HG02973 (cell line): ENCODE results near the gene S100A8.

ENCODE experiments used
- ATAC-seq: cut with Tn5 transposase; IDR thresholded peaks from one replicate; pipeline ENCODE4 v1.9.1; 2021; ENCODE audit warnings: moderate library complexity; ENCODE audit not compliant: unreplicated experiment

The S100A8 gene

GRCh38 chr1:153393926-153394325 is 3.1 kb upstream of the S100A8 start:
- ATAC-seq: no peak

DNA sequence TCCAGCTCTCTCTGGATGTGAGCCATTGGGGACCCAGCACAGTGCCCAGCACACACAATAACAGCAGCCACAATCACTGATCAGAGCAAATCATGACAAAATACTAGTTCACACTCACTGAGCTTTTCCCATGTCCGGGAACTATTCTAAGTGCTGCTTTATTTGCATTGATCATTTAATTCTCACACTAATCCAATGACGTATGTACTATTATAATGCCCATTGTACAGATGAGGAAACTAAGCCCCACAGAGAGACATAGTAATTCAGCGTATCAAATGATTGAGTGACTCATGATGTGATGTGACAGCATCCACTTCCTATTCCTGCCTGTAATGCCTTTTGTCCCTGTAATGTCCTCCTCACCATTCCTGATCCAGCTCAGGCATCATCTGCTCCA is 1.9 kb upstream of the S100A8 start:
- ATAC-seq: no peak

DNA sequence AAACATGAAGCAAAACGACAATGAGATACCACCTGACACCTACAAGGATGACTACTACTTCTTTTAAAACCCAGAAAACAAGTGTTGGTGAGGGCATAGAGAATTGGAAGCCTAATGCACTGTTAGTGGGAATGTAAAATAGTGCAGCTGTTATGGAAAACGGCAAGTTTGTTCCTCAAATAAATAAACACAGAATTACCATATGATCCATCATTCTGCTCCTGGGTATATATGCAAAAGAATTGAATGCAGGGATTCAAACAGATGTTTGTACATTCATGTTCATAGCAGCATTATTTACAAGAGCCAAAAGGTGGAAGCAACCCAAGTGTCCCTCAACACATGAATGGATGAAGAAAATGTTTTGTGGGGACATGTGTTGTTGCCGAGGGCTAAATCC is 1.4 kb upstream of the S100A8 start:
- no peak for ATAC-seq

GRCh38 chr1:153389973-153390879 is 647 bp downstream of the S100A8 start:
- no peak for ATAC-seq

DNA sequence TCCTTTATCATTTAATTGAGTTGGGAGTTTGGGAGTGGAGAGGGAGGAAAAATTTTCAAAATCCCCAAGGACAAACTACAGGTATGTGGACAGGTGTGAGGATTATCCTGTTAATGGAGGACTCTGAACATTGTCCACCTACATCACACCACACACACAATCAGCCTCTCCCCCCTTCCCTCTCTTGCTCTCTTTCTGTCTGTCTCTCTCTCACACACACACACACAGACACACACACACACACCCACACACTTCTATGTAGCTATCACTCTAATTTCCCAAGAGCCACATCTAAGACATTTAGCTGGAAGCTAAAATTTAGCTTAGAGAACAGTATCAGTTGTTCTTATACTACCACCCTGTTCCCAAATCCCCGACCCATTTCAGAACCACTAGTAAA is 1.5 kb downstream of the S100A8 start:
- no peak for ATAC-seq

DNA sequence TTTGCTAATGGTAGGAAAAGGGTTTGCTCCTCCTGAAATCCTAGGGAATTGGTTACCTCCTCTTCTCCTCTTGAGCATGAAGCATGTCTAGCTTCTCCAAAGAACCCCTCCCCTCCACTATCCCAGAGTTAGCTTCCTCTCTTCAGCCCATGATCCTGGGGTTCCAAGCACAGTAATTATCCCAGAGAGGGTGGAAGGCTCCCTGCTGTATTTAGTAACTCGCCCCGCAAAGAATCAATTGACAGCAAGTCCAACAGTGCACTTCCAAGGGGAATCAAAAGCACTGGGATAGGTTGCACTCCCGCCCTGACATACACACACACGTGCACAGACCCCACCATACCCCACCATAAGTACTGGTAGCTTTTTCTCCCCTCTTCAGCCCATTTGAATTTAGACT is 3.1 kb downstream of the S100A8 start:
- no peak for ATAC-seq

- no peak for ATAC-seq
These were observed 3.9 kb downstream of the S100A8 start for GRCh38 chr1:153387001-153387400.

- no peak for ATAC-seq
These were observed 4.4 kb downstream of the S100A8 start for GRCh38 chr1:153386500-153386901.

DNA sequence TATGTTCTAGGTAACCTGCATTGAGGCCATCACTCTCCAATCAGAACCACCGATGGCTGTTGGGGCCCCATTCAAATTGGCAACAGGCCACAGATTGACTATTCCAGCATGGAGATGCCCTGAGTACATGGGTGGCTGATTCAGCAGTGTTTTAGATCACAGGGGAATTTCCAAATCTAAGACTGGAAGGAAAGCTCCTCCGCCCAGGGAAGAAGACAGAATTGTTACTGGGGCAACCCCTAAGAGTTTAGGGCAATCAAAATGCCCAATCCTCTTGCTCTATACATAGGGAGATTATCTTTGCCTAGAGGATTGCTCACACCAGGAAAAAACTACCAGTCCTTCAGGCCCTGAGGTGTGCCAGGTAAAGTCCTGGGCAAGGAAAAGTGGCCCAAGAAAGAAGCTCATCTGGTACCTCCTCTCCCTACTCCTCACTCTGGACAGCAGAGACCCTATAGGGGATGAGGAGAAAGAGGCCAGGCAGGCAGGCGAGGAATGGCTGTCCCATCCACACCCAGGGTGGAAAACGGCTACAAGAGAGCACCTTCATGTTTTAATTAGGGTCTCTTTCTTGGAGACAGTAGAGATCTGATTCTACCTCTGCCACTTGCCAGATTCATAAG is 5.8 kb downstream of the S100A8 start:
- ATAC-seq: no peak

GRCh38 chr1:153380711-153381110 is 10.2 kb downstream of the S100A8 start:
- no peak for ATAC-seq

GRCh38 chr1:153379591-153379990 is 11.3 kb downstream of the S100A8 start:
- ATAC-seq: no peak

DNA sequence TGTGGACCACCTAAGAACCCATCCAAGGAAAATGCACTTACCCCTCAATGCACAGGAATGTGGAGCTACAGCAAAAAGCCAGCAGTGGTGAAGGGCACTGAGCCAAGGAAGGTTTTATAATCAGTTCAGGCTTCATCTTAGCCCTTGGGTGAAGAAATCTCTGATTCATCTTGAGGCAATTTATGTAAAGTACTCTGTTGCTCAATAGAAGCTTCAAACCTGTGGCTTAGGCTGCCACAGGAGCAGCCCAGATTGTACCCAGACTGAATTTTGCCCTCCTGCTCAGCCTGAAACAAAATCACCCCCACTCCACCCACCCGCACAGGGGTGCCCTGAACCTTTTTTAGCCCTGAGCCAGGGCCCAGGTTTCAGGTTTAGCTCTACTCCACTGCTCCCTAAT is 15.4 kb downstream of the S100A8 start, which contains the start of gene S100A12:
Gene S100A12 (minus strand): TSS at position 111 of the 400 bp plus-strand sequence. CDS start 1,029 bp downstream, outside the sequence.
- ATAC-seq: no peak

DNA sequence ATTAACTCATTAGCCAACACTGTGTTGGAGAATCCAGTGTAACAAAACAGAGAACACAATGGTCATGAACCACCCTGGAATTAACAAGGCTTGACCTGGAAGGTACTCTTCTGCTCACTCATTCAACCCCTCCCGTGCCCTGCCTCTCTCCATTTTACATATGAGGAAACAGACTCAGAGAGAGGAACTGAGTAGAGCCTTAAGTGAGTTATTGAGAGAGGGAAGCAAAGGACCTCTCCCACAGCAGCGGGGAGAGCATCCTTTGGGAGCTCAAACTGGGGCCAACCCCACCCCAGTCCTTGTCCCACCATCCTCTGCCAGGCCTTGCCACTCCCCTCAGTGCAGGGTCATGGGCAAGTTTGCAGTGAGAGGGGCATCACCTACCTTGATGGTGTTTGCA is 16.8 kb downstream of the S100A8 start:
- ATAC-seq: no peak

DNA sequence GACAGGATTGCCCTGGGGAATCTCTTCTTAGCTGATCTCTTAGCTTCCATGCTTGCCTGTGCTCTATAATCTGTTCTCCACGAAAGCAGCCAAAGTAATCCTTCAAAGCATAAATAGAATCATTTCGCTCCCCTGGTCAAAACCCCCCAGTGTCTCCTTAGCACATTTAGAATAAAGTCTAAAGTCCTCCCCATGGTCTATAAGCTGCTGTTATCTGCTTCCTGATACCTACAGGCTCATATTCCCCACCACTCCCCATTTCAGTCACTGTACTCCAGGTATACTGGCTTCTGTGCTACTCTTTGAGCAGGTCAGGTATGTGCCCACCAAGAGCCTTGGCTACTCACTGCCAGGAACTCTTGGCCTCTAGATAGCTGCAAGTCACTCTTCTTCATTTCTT is 18.3 kb downstream of the S100A8 start:
- ATAC-seq: no peak

- ATAC-seq: no peak
These were observed 19.6 kb downstream of the S100A8 start for GRCh38 chr1:153371231-153371630.

- ATAC-seq: no peak
These were observed 20.7 kb downstream of the S100A8 start for GRCh38 chr1:153370146-153370545.

- no peak for ATAC-seq
These were observed 22.4 kb downstream of the S100A8 start for GRCh38 chr1:153368495-153368894.

DNA sequence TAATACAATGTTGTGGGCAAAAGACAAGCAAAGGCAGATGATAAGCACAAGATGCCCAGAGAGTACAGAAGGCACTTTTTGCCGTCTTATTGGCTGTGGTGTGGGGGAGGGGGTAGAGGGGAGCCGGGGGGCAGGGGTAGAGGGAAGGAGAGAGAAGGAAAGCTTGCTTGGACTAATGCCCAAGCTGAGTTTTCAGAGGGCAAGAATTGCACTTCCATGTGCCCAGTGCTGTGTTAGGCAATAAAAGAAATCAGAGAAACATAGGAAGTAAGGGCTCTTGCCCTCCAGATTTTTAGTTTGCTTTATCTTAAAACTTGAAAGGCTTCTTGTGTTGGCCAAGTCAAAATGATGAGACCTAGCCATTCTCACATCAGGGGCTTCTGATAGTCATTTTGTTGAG is 23.8 kb downstream of the S100A8 start:
- no peak for ATAC-seq

DNA sequence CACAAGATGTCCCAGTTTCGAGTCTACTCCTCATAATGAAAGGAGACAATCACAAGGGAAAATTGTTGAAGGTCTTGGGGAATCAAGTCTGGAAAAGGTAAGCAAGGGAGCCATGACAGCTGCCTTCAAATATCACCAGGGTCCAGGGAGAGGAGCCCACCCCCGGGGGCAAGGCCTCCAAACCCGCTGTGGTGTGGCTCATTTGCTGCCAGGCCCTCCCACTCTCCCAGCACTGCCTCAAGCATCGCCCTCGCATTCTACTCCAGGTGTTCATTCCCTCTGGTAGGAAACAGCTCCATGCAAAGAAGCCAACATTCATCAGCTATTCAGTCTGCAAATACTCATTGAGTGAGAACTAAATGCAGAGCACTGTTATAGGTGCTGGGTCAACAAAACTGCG is 24.6 kb downstream of the S100A8 start:
- no peak for ATAC-seq

DNA sequence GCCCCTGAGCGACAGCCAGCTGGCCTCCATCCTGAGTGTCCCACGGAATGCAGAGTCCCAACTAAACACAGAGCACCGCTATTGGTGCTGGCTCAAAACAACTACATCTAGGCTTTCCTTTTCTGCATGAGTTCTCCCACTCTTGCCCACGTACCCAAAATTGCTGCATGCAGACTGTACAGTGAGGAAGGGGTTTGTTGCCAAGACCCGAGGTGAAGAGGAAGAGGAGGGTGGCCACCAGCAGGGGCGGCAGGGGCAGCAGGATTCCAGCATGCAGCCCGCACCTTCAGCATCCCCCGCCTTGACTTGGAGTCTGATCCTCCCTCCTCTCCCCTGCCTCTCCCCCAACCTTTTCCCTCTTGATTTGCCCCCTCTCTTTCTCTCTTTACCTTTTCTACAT is 25.2 kb downstream of the S100A8 start:
- no peak for ATAC-seq

GRCh38 chr1:153364766-153365666 is 25.9 kb downstream of the S100A8 start:
- no peak for ATAC-seq
